NCI-H187 treated with DMSO at 0.1 percent for 48 hours (cell line): ENCODE results near the gene OR52K1.
"Not testable (repeated sequence)": the region's sequence is repeated elsewhere in the genome, so short reads cannot be mapped to it uniquely, and the experiment has no call there.

ENCODE experiments used
- DNase-seq: peaks from one replicate; lab custom pipeline; 2025; lab: John Stamatoyannopoulos, UW

Gene OR52K1

DNA sequence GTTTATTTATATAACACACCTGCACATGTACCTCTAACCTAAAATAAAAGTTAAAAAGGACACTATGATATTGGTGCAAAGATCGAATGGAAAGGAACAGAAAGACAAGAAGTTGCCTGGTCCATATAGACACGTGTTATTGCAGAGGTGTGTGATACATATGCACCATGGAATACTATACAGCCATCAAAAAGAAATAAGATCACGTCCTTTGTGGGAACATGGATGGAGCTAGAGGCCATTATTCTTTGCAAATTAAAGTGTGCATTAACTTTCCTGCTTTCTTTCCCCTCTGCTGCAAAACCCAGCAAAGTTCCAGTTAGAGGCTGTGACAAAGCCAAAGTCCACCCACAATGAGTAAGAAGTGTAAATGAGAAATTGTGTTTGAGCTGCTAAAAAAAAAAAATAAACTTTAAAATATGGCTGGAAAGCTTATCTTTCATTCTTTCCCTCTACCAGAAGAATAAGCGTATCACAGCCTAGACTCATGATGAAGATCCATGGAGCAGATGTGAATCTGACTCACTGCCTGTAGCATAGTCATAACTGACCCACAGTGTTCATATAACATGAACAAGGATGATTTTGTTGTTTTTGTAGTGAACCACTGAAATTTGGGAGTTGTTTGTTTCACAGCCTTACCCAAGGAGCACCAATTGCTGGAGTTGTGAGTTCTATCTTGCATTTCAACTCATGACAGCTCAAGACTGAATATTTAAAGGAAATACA, 9.6 kb downstream of the OR52K1 start:
- no peak for DNase-seq

DNA sequence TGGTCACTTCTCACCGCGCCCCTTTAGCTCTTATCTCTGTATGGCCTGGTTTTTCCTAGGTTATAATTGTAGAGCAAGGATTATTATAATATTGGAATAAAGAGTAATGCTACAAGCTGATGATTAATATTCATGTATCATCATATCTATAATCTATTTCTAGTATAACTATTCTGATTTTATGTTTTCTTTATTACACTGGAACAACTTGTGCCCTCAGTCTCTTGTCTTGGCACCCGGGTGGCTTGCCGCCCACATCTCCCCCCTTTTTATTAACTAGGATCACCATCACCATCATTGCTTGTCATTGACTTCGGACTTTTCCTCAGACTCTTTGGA, 11.0 kb downstream of the OR52K1 start:
- no peak for DNase-seq

DNA sequence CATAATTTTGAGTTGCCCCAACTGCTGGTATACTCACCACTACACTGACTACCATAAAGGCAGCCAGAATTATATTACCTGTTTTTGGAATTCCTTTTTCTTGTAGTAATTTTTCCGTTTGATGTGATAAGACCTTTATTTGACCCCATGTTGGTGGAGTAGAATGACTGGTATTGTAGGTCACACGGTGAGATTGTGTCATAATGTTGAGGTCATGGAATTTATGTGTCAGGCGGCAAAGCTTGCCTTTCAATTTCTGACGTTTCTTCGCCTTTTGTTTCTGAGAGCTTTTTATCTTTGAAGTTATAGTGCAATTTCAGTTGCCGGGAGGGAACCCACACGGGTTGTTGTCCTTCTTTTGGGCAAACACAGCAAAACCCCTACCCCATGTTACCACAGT, 13.0 kb downstream of the OR52K1 start:
- DNase-seq, result no peak

DNA sequence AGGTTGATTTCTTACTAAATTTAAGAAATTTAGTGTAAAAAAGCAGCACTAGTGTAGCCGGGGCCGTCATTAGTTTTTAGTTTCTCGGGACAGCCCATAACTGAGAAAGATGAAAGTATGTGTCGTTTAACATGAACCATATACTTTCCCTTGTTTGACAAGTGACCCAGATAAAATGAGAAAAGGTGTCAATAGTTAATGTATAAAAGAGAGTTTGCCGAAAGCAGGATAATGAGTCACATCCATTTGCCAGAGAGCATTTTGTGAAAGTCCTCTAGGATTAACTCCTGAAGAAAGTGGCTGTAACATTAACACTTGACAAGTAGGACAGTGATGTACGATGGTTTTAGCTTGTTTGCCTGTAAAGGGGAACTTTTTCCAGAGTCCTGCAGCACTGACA, 13.5 kb downstream of the OR52K1 start:
- DNase-seq, result no peak

DNA sequence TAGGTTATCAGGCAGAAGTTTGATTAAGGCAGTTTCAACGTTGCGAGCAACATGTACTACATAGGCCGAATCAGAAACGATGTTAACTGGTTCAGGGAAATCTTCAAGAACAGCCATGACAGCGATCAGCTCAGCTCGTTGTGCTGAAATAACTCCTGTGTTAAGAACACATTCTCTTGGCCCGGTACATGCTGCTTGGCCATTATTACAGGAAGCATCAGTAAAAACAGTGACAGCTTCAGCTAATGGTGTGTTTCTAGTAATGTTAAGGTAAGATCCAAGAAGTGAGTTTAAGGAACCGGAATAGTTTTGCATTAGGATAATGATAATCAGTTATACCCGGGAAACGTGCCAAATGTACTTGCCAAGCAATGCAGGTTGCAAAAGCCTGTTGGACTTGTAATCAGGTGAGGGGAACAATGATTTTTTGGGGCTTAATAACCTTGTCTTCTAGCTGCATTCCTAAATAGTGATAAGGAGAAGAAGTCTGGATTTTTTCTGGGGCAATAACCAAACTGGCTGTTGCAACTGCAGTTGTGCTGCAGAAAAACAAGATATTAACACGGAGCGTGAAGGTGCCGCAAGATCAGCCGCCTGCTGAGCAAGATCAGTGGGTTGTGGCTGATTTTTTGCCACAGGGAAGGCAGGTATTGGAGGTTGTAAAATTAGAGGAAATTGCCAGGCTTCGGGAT, 14.3 kb downstream of the OR52K1 start:
- no peak for DNase-seq

DNA sequence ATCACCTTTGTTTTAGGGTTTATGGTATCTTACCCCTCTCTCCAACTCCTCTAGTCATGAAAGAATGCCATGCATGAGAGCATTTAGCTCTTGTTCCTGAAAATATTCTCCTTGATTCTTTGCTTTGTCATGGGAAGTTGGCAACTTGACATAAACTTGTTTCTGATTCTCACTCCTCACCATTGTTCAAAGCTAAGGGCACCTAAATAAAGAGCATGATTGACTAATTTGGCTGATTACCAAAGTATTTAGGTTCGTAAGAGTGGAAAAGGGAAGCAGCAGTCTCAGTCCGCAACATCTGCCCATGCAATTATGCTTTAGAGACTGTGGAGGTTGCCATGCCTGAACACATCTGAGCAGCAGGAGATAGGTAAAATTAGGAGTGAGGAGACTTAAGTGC, 26.4 kb downstream of the OR52K1 start:
- peak; percentile 9 for DNase-seq

DNA sequence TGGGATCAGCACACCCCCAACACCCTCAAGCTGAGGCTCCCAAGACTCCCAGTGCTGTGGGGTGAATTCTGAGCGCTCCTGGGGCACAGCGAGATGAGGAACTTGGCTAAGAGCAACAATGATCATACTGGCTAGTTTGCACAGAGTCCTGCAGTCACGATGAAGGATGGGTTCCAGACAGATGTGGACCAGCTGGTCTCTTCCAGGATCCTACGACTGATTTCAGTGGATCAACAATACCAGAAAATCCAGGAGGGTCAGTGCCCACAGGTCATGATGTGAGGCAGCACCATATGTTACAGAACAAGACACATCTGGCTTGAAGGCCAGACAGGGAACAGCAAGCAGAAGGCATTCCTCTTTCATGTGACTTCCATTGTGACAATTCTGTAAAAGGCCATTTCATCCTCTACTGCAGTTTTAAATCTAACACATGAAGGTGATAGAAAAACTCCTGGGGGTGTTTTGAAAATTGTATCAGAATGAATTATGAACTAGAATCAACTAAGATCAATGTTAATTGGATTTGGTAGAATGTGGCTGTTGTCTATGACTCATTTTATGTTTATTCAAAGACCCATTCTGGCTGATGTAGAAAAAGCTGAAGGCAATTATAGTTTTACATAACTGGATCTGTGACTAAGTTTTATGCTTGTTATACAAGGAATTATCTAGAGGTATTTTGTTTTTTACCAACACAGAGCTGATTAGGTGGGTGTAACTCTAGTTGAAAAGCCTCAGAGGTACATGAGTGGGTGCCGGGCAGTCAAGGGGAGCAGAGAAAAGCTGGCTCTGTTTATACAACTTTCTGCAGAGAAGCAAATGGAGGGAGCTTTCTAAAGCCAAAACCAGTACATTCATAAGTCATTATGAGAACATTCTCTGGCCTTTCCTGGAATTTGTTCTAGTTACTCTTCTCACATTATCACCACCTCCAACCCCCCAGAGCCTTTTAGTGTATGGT, 29.1 kb downstream of the OR52K1 start:
- no peak for DNase-seq

DNA sequence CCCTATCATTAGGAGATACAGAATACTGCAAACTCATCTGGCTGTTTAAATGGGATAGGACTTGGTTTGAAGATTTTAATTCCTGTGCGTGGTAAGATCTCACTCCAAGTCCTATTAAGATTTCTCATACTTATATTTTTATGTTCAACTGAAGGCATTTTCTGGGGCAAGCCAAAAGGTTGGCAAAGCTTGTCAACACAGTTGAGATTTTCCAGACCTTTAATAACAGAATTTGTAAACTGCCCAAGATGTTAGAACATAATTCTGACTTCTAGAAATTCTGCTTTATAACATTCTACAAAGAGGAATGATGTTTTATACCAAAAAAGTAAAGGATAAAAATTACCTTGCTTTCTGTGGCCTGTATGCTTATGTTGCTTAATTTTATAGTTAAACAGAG, 31.8 kb downstream of the OR52K1 start:
- DNase-seq, result no peak

DNA sequence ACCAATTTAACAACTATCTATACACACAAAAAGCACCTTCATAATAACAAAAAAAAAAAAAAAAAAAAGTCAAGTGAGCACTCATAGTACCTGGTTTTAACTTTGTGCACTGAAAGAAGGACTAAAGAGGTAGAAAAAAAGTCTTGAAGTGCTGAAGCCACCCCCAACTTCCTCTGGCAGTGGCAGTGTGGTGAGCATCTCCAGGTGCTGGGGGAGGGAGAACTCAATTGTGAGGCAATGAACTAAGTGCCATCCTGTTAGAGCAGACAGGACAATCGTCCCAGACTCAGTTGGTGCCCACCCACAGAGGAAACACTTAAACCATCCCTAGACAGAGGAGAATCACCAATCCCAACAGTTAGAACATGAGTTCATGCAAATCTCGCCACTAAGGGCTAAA, 39.9 kb downstream of the OR52K1 start:
- no peak for DNase-seq

DNA sequence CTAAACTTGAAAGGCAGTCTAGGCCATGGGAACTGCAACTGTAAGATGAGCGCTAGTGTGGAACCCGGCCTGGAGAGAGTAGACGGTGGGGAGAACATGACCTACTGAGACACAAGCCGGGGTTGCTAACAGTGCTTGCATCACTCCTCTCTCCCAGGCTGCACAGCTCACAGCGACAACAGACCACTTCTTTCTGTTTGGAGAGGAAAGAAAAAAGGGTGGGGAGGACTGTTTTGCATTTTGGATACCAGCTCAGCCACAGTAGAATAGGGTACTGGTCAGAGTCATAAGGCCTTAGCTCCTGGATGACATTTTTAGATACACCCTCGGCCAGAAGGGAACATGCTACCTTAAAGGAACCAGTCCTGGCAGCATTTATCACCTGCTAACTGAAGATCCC, 40.3 kb downstream of the OR52K1 start:
- DNase-seq, result no peak

DNA sequence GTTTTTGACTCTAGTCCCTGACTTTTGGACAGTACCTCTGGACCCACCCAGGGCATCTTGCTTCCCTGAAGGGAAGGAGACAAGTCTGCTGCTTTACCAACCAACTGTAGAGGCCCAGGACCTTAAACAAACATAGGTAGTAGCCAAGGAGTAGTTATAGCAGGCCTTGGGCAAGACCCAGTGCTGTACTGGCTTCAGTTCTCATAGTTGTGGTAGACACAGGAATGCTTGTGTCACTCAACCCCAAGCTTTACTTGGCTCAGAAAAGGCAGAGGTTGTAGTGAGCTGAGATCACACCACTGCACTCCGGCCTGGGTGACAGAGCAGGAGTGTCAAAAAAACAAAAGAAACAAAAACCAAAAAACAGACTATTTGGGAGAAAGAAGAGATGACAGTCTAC, 41.2 kb downstream of the OR52K1 start:
- no peak for DNase-seq

DNA sequence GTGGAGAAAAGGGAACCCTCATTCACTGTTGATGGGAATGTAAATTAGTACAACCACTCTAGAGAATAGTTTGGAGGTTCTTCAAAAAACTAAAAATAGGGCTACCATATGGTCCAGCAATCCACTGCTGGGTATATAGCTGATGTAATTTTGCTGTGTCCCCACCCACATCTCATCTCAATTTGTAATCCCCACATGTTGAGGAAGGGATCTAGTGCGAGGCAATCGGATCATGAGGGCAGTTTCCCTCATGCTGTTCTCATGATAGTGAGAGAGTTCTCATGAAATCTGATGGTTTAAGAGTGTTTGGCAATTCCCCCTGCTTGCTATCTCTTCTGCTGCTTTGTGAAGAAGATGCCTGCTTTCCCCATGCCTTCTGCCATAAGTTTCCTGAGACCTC, 45.5 kb downstream of the OR52K1 start:
- DNase-seq, result no peak

DNA sequence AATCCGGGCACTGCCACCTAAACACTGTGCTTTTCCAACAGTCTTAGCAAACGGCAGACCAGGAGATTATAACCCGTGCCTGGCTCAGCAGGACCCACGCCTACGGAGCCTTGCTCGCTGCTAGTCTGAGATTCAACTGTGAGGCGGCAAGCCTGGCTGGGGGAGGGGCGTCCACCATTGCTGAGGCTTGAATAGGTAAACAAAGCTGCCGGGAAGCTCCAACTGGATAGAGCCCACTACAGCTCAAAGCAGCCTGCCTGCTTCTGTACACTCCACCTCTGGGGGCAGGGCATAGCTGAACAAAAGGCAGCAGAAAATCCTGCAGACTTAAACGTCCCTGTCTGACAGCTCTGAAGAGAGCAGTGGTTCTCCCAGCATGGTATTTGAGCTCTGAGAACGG, 49.2 kb downstream of the OR52K1 start:
- DNase-seq, result not testable (repeated sequence)

DNA sequence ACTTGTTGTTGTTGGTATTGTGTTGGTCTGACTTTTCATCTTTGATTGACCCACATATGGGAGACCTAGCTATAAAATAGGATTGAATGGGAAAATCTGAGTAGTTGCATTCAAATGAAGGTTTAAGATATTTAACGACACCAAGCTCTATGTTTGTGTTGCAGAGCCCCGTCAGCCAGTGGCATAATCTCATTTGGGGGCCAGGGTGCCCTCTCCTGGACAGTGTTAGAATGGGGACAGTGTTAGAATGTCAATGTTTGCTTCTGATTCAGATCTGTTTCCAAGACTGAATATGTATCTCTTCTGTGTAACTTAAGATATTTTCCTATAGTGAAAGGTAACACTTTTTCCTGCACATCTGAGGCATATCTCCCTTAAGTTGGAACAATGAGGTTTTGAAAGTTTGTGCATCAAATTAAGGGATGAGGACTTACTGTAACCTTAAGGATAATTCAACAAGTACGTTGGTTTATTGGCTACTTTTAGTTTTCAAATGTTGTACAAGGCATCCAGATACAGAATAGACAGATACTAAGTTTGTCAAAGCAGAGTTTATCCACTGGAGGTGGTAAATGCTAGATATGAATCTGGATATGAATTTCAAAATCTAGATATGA, 57.3 kb downstream of the OR52K1 start:
- DNase-seq, result no peak

DNA sequence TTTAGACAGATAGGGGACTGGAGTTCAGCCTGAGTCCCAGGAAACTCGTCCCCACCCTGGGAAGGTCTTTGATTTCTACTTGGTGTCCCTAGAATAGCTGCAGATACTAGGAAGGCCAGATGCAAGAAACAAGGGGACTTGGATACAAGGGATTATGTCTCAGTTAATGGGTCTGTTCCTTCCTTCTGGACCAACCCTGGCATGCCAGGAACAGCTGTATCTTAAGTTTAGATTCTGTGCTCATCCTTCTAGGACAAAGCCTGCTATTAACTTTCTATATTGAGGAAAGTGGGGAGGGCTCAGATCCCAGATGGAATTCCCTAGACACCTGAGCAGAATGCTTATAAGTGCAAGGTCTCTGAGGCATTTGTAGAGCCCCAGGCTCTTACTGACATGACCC, 58.6 kb downstream of the OR52K1 start:
- DNase-seq, result no peak
